NCI-H82 (cell line): Measurements from ENCODE around the gene TARP.
A peak's percentile ranks its signal among the peaks of the same experiment; 100 is the strongest.
"Not testable (repeated sequence)": the region's sequence is repeated elsewhere in the genome, so short reads cannot be mapped to it uniquely, and the experiment has no call there.

Source experiments
- DNase-seq: peaks from one replicate; lab custom pipeline; 2025; lab: John Stamatoyannopoulos, UW

TARP gene

GRCh38 chr7:38262026-38262425, 11.4 kb downstream of the TARP start:
- DNase-seq, result not testable (repeated sequence)

GRCh38 chr7:38261601-38262000, 11.8 kb downstream of the TARP start:
- not testable (repeated sequence) for DNase-seq

GRCh38 chr7:38259157-38259556, 14.3 kb downstream of the TARP start:
- DNase-seq, result not testable (repeated sequence)

- DNase-seq, result no peak
Measured at GRCh38 chr7:38257350-38257677, 16.1 kb downstream of the TARP start.

- not testable (repeated sequence) for DNase-seq
Measured at GRCh38 chr7:38249849-38250248, 23.6 kb downstream of the TARP start.

- DNase-seq, result no peak
Measured at GRCh38 chr7:38248069-38248567, 25.3 kb downstream of the TARP start.

GRCh38 chr7:38245409-38245977, 27.9 kb downstream of the TARP start:
- no peak for DNase-seq

GRCh38 chr7:38244516-38244915, 28.9 kb downstream of the TARP start:
- no peak for DNase-seq

GRCh38 chr7:38243345-38243744, 30.1 kb downstream of the TARP start:
- not testable (repeated sequence) for DNase-seq

GRCh38 chr7:38242814-38243213, 30.6 kb downstream of the TARP start:
- no peak for DNase-seq

- no peak for DNase-seq
Measured at GRCh38 chr7:38241071-38241470, 32.4 kb downstream of the TARP start.

- not testable (repeated sequence) for DNase-seq
Measured at GRCh38 chr7:38239129-38239528, 34.3 kb downstream of the TARP start.

GRCh38 chr7:38235606-38236005, 37.8 kb downstream of the TARP start:
- DNase-seq, result no peak

- not testable (repeated sequence) for DNase-seq
Measured at GRCh38 chr7:38234759-38235158, 38.7 kb downstream of the TARP start.

- no peak for DNase-seq
Measured at GRCh38 chr7:38232502-38233366, 40.7 kb downstream of the TARP start.

- DNase-seq, result no peak
Measured at GRCh38 chr7:38229884-38230642, 43.4 kb downstream of the TARP start.

- no peak for DNase-seq
Measured at GRCh38 chr7:38229386-38229785, 44.0 kb downstream of the TARP start.

GRCh38 chr7:38224392-38224791, 49.0 kb downstream of the TARP start:
- no peak for DNase-seq

- no peak for DNase-seq
Measured at GRCh38 chr7:38223306-38223705, 50.1 kb downstream of the TARP start.

GRCh38 chr7:38222481-38223096, 50.8 kb downstream of the TARP start:
- peak; percentile 68 for DNase-seq

GRCh38 chr7:38220452-38220851, 53.0 kb downstream of the TARP start:
- no peak for DNase-seq

GRCh38 chr7:38217672-38218071, 55.8 kb downstream of the TARP start:
- peak; percentile 90 for DNase-seq
